ENCODE measurements around the gene AGAP1.
"Not testable (repeated sequence)": the region's sequence is repeated elsewhere in the genome, so short reads cannot be mapped to it uniquely, and the experiment has no call there.

Gene AGAP1

GRCh38 chr2:235595422-235596010 lies 101.7 kb downstream of the AGAP1 start:
- DNase-seq, result peak in 1 of 2 donors; percentile 40

DNA sequence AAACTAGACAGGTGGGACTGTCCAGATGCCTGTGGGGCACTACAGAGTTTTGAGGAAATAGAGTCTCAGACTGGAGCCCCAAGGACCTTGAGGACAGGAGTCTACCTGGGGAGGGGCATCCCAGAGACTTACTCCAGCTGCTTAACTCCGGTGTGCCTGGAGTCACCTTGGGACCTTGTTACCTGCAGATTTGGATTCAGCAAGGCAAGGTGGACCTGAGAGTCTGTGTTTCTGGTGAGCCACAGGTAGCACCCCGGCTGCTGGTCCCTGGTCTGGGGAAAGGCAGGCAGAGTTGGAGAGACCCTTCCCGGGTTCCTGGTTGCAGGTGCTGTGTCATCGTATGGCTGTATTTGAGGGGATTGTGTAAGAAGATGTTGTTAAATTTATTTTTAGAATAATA lies 102.4 kb downstream of the AGAP1 start:
- DNase-seq, result no peak

DNA sequence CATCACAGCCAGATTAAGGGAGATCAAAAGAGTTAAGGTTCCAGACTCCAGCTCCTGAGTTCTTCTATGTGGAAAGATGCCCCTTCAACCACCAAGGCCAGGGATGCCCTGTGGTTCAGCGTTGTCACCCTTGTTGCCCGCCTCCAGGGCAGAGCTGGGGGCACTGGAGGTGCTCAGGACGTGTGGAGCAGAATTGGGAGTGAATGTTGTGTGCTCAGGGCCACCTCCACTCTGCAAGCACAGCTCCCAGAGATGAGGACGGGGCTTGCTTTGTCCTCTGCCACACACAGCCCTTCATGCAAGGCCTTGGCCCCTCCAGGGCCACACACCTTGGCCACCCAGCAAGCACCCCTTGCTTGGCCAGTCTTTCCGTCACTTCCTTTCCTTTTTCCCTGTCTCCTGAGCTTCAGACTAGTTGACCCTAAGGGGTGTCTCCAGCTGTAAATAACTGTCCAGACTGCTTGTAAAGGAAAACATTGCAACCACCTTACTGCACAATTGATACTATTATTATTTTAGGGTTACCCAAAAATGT lies 103.3 kb downstream of the AGAP1 start:
- no peak for DNase-seq

DNA sequence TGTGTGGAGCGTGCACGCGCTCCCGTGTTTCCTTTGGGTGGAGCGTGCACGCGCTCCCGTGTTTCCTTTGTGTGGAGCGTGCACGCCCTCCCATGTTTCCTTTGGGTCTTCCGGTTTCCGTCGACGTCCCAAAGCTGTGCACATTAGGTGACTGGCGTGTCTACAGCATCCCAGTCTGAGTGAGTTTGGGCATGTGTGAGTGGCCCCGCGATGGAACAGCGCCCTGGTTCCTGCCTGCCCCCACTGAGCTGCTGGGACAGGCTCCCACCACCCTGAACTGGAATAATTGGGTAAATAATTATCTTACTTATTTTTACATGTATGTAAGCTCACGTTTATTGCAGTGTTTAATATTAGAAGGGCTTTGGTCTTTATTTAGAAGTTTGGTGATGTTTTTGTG lies 104.2 kb downstream of the AGAP1 start:
- no peak for DNase-seq

- no peak for DNase-seq
Observed at GRCh38 chr2:235598532-235599531, 105.0 kb downstream of the AGAP1 start.

DNA sequence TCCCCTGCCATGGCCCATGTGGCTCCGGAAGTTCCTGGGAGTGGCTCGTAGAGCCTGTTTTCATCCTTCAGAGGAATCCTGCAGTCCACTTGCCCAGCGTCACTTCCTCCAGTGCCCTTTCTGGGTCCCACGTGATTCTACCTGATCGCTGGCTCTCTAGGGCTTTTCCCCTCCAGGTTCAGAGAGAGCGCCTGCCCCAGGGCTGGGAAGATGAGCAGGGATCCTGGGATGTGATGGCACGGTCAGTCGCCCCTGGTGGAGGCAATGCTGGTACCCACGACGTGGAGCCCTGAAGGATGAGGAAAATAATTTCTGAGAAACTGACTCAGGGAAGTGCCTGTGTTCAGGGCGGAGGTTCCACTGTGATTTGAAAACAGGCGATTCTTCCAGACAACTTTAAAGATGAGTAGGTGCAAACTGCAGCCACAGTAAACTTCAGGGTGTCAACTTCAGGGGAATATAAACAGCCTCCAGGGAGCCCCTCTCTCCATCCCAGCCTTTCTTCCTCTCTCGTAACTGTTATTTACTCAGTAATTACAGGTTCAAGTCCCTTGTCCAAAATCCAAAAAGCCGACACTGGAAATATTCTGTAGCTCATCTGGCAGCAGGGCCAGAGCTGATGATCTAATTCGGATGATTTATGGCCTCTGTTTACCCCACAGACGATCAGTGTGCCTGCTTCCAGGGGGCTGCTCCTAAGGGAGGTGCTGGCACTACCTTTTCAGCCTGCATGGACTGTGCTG lies 105.9 kb downstream of the AGAP1 start:
- DNase-seq, result no peak

GRCh38 chr2:235600406-235600805 lies 106.6 kb downstream of the AGAP1 start:
- no peak for DNase-seq

DNA sequence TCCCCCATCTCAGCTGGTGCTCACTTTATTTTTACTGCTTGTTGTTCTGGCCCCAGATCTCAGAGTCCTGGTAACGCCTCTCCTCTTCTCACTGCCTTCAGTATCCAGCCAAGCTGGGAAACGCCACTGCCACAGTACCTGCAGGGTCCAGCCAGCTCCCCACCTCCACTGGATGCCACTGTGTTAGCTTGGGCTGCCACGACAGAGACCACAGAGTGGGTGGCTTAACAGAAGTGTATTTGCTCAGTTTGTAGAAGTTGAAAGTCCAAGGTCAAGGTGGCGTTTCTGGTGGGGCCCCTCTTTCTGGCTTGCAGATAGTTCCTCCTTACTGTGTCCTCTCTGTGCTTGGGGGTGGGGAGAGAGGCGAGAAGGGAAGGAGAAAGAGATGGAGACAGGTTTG lies 107.1 kb downstream of the AGAP1 start:
- DNase-seq, result no peak

- DNase-seq, result no peak
Observed at GRCh38 chr2:235601960-235602704, 108.3 kb downstream of the AGAP1 start.

DNA sequence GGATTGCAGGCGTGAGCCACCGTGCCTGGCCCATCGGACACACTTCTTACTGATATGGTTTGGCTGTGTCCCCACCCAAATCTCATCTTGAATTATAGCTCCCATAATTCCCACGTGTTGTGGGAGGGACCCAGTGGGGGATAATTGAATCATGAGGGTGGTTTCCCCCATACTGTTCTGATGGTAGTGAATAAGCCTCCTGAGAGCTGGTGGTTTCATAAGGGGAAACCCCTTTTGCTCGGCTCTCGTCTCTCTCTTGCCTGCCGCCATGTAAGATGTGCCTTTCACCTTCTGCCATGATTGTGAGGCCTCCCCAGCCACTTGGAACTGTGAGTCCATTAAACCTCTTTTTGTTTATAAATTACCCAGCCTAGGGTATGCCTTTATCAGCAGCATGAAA lies 109.1 kb downstream of the AGAP1 start:
- not testable (repeated sequence) for DNase-seq

- DNase-seq, result no peak
Observed at GRCh38 chr2:235603659-235604058, 109.8 kb downstream of the AGAP1 start.

- DNase-seq, result no peak
Observed at GRCh38 chr2:235605312-235606003, 111.6 kb downstream of the AGAP1 start.

GRCh38 chr2:235606004-235606715 lies 112.3 kb downstream of the AGAP1 start:
- DNase-seq, result no peak

GRCh38 chr2:235607546-235608199 lies 113.8 kb downstream of the AGAP1 start:
- DNase-seq, result no peak

GRCh38 chr2:235608200-235608887 lies 114.5 kb downstream of the AGAP1 start:
- DNase-seq, result no peak

DNA sequence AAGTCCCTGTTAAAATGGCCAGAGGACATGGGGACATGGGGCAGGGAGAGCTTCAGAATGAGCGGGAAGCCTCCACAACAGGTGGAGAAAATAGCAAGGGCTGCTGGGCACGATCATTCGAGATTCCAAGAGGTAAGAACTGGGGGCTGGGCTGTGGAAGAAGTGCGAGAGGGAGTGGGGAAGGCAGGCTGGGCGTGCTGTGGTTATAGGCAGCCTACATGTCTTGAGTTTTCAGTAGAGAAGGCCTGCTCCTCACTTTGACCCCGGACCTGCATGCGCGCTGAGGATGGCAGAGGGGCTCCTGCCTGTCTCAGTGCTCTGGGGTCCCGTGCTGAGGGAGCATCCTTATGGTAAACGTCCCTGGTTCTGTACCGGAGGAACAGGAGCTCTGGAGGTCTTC lies 115.5 kb downstream of the AGAP1 start:
- DNase-seq, result no peak

DNA sequence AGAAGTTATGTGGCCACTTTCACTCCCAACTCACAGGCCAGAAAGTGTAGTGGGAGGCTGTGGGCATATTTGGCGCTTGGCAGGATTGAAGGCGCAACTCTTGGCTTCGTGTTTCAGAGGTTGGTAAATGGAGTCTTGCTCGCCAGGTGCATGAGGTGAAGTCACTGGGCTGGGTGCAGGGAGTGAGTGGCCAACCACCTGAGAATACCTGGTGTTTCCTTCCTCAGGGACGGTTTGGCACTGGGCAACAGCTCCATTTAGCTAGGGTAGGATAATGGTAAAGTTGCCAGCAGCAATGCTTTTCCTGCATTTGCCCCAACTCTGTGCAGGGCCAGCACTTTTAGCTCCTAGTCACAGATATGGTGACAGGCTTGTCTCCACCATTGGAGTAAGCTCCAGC lies 115.9 kb downstream of the AGAP1 start:
- no peak for DNase-seq

- no peak for DNase-seq
Observed at GRCh38 chr2:235610696-235611257, 116.9 kb downstream of the AGAP1 start.

GRCh38 chr2:235611349-235611748 lies 117.5 kb downstream of the AGAP1 start:
- DNase-seq, result no peak

- no peak for DNase-seq
Observed at GRCh38 chr2:235611756-235612155, 117.9 kb downstream of the AGAP1 start.
